ENCODE data around the gene SELENOW. TPM values are rescaled to one million over a fixed set of nuclear protein-coding genes. Genes with fewer than 3 reads are reported as not detected.

SELENOW gene
- total RNA-seq, 4 donors from 2014 or later, result 185 to 262 (median 222) TPM

DNA sequence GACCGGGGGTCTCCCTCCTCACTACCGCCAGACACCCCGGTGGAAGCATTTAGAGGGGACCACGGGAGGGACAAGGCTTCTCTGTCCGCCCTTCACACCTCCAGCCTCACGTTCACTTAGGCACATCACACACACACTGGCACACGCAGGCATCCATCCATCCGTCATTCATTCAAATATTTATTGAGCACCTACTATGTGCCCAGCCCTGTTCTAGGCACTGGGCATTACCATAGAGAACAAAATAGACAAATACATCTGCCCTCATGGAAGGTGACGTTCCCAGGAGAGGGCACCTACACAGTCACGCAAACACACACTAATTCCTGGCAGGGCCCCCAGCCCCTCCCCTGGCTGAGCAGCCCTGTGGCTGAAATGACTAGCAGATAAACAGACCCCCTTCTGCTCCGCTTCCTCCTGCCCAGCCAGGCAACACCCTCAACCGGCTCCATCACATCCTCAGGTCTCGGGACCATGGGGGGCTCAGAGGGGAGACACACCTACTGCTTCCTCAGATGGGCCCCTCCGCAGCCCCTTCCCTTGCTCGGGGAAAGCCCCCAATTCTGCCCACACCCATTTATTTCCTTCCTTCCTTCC lies 36.9 kb upstream of the SELENOW start:
- TF ChIP-seq, protein P1, sequence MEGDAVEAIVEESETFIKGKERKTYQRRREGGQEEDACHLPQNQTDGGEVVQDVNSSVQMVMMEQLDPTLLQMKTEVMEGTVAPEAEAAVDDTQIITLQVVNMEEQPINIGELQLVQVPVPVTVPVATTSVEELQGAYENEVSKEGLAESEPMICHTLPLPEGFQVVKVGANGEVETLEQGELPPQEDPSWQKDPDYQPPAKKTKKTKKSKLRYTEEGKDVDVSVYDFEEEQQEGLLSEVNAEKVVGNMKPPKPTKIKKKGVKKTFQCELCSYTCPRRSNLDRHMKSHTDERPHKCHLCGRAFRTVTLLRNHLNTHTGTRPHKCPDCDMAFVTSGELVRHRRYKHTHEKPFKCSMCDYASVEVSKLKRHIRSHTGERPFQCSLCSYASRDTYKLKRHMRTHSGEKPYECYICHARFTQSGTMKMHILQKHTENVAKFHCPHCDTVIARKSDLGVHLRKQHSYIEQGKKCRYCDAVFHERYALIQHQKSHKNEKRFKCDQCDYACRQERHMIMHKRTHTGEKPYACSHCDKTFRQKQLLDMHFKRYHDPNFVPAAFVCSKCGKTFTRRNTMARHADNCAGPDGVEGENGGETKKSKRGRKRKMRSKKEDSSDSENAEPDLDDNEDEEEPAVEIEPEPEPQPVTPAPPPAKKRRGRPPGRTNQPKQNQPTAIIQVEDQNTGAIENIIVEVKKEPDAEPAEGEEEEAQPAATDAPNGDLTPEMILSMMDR (IDR thresholded peaks at IDR 0.05; ENCODE audit: low read depth), result no peak

DNA sequence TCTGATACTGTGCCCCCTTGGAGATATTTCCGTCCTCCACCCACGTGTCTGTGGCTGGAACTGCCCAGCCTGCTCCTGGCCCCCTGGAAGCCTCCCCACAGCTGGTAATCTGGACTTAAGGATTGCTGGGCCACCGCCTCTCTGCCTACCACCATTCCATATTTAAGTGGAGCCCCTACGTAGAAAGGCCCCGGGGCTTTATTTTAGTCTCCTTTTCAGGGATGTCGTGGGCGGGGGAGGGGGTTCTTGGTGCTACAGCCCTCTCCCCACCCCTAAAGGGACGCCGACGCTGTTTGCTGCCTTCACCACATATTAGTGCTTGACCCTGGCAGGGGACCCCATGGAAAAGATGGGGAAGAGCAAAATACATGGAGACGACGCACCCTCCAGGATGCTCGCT lies 35.9 kb upstream of the SELENOW start:
- TF ChIP-seq, protein P1 (IDR thresholded peaks at IDR 0.05; ENCODE audit: low read depth), result no peak

DNA sequence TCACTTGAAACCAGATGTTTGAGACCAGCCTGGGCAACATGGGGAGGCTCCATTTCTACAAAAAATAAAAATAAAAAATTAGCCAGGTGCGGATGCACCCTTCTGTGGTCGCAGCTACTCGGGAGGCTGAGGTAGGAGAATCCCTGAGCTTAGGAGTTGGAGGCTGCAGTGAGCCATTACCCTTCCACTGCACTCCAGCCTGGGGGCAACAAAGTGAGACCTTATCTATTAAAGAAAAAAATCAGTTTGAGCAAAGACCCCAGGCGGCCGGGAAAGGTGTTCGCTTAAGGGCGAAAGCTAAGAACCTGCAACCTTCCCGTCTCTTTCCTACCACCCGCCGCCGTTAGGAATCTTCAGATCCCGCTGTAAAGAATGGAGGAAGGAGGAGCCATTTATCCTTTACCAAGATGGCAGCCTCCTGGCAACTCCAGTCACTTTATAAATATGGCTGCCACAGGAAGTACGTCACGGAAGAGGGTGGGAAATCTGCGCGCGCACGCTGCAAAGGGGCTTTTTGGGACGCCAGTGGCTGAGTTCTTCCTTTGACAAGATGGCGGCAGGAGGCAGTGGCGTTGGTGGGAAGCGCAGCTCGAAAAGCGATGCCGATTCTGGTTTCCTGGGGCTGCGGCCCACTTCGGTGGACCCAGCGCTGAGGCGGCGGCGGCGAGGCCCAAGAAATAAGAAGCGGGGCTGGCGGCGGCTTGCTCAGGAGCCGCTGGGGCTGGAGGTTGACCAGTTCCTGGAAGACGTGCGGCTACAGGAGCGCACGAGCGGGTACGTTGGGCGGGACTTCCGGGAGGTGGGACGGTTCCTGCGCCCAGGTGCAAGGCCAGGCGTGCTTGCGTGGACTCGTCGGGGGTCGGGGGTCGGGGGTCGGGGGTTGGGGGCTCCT lies 33.2 kb upstream of the SELENOW start, which contains the start of gene NOP53:
Gene NOP53, plus strand, starts transcription at position 537 of the 892 bp plus-strand sequence. Its CDS starts 14 bp downstream, at position 551.
- TF ChIP-seq, protein P1 (IDR thresholded peaks at IDR 0.05; ENCODE audit: low read depth), result no peak

DNA sequence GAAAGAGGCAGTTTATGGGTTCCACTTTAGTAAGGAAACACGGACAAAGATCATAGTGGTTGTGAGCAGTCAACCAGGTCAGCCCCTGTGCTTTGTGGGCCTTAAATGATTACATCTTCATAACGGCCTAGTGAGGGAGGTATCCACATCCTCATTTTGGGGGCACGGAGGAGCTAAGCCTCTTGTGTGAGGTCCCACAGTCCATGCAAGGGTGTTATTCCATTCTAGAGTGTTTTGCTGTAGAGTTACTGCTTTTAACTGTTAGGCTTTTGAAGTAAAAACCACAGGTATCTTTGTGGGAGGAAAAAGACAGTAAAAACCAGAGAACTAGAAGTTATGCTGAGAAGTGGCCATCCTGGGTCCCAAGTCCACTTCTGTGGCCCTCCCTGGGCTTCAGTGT lies 29.2 kb upstream of the SELENOW start:
- TF ChIP-seq, protein P1 (IDR thresholded peaks at IDR 0.05; ENCODE audit: low read depth), result no peak

DNA sequence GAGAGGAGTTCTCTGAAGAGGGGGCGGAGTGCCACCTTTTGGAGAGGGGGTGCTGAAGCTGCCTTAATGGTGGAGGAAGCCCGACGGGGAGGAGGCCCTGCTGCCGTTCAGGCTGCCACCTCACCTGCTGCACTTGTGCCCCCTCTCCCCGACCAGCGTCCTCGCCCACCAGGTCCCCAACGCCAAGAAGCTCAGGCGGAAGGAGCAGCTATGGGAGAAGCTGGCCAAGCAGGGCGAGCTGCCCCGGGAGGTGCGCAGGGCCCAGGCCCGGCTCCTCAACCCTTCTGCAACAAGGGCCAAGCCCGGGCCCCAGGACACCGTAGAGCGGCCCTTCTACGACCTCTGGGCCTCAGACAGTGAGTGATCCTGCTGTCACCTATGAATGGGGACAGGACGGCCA lies 27.8 kb upstream of the SELENOW start:
- TF ChIP-seq, protein P1 (IDR thresholded peaks at IDR 0.05; ENCODE audit: low read depth), result no peak

DNA sequence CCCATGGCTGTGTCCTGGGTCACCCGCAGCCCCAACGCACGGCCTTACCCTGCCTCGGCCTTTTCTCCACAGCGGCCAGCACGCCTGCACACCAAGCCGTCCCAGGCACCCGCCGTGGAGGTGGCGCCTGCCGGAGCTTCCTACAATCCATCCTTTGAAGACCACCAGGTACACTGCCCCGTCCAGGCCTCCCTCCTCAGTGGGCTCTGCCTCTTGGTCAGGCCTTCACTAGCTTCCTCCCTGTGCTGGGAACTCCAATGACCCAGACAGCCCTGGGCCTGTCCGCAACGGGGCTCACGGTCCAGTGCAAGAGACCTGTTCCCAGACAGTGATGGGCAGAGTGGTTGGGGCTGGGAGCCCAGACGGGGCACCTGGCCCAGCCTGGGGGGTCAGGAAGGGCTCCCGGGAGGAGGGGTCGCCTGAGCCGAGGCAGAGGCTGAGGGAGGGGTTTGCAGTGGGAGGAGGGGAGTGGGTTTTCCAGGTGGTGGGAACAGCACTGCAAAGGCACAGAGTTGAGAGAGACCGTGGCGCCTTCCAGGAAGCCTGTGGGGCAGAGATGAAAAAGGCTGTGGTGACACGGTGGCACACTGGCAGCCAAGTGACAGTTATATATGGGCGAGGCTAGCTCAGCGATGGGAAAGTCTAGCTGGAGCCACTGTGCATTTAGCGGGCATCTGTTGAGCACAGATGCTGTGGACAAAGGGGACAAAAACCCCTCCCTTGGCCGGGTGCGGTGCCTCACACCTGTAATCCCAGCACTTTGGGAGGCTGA lies 25.9 kb upstream of the SELENOW start:
- TF ChIP-seq, protein P1 (IDR thresholded peaks at IDR 0.05; ENCODE audit: low read depth), result no peak
